Activated CD4-positive, alpha-beta T cell treated with anti-CD3 and anti-CD28 coated beads, Interleukin-2, Interleukin-4, amounts not matched to agents 100 ng/mL and 50 ng/mL, durations not matched to agents 16 hours and 8 hours (primary cell): Measurements from ENCODE around the gene SFTPD.
A peak's percentile ranks its signal among the peaks of the same experiment; 100 is the strongest.

Source experiments
- DNase-seq: peaks from one replicate; pipeline ENCODE4 v3.0.0-alpha.2; 2020; ENCODE audit warnings: low spot score

Gene SFTPD

DNA sequence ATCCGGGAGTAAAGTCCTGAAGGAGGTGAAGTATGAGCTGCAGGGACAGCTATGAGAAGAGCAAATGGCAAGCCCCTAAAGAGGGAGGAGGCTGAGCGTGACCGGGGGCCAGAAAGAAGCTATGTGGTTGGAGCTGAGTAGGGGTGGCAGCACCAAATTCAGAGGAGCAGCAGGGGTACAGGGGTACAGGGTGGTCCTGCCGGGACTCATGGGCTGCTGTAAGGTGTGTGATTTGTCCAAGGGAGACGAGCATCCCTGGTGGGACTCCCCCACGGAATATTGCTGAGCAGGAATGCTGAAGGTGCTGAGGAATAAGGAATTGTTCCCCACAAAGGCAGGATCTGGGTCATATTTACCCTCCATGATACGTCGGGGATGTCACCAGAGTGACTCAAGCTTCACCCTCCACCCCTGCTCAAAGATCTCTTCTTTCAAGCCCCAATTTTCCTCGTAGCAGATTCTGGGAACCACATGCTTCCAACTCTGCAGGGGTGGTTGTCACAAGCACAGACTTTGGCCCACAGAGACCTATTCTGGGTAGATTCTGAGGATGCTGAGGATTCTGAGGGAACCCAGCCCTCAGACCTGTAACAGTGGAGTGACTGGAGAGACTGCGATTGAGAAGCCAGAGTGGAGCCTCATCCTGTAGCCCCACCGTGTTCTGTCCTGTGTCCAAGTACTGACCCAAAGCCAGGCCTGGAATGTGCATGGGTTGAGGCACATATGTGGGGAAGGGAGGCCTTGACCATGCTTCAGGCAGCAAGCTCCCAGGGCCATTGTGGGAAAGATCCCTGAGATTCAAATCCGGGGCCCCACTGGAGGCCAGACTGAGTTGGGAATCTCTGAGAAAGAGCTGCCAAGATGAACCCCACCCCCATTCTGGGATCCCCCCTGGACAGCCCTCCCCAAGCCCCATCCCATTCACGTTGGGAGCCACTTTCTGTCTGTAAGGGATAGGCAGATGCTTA is 4.2 kb downstream of the SFTPD start:
- no peak for DNase-seq

DNA sequence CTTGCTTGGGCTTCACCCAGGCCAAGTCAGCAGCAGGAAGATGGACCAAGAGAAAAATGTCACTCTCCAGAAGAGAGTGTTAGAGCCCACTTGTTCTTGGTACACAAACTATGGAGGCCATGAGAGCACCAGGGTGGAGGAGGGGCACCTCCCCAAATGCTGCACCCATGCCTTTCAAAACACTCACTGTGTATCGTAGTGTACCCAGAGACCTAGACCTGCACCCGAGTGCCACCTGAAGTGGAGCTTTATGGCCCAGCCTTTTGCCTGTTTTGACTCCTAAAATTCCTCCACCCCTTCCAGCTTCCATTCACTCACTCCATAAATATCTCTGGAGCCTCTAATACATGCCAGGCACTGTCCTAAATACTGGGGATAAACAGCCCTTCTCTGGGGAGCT is 5.0 kb downstream of the SFTPD start:
- DNase-seq: no peak

DNA sequence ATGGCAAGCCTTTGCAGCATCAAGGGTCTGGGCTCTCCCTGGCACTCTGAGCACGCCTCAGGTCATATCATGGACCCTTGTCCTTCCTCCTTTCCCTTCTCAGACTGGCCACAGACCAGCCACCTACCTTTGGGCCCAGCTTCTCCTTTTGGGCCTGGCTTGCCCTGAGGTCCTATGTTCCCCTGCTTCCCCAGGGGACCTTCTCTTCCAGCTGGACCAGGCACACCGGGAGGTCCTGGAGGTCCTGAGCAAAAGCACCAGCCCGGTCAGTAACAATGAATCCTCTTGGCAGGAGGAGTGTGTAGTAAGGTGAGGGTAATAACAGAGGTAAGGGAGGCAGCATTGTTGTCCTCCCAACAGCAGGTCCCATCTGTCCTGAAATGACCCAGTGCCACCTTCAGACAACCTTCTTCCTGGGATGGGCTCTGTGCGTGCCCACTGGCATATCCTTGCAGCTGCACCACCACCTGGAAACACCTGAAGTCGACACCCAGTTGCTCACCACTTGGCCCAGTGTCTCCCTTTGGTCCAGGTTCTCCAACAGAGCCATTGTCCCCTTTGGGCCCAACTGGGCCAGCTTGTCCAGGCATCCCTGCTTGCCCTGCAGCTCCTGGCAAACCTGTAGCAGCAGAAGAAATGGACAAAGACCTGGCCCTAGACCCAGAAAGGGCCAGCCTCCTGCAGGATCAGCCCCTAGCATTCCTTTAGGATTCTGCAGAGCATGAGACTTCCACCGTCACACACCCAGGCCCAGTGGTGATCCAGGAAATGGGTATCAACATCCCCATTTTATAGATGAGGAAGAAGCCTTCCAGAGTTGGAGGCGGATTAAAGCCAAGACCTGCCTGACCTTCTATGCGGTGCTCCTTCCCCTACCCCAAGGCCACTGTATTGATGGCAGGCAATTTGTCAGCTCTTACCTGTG is 6.4 kb downstream of the SFTPD start:
- no peak for DNase-seq

DNA sequence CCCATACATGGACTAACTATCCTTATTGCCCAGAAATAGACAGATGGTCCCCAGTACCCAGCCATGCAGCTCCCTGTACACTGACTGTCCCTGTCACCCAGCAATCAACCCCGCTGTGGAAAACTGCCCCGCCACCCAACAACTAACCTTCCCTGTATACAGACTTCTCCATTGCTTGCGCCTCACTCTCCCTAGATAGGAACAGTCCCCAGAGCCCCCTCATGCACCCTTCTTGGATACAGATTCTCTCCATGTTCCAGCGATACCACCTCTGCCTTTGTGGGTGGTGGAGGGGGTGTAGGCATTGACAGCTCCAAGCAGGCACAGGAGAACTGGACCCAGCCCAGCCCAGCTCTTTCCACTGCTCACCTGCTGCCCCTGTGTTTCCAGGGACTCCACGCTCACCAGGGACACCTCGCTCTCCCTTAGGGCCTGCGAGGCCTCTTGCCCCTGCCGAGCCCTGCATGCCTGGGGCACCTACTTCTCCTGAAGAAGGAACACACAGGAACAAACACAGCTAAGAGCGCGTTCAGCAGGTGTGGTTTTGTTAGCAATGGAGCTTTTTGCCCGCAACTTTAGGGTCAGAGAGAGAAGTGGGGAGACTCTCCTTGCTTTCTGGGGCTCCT is 7.2 kb downstream of the SFTPD start:
- DNase-seq: no peak

DNA sequence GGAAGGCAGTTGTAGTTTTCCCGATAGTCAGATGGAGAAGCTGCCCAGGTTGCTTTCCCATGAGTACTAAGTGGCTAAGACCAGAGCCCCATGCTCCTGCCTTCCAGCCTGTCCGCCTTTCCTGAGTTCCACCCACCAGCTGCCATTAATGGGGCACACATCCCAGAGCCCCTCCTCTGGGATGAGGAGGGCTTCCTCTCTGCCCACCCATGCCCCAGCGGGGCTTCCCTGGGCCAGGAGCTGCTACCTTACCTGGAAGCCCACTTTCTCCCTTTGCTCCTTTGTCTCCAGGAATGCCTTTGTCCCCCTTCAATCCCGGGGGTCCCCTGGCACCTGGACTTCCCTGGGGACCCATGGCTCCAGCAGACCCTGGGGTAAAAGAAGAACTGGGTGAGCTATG is 7.8 kb downstream of the SFTPD start:
- no peak for DNase-seq

DNA sequence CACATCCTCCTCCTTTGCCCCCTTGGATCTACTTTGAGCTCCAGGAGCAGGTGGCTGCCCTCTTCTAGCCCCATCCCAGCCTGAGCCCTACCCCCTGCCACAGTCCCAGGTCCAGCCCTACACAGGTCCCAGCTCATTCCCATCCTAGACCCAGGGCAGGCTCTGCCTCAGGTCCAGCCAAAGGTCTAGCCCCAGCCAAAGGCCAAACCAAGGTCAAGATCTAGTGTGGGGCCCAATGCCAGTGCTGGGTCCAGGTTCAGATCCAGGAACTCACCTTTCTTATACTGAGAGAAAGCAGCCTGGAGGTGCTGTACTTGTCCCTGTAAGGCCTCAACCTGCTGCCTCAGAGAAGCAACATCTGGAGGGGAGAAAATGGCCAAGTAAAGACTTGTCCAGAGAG is 8.5 kb downstream of the SFTPD start:
- DNase-seq: no peak

DNA sequence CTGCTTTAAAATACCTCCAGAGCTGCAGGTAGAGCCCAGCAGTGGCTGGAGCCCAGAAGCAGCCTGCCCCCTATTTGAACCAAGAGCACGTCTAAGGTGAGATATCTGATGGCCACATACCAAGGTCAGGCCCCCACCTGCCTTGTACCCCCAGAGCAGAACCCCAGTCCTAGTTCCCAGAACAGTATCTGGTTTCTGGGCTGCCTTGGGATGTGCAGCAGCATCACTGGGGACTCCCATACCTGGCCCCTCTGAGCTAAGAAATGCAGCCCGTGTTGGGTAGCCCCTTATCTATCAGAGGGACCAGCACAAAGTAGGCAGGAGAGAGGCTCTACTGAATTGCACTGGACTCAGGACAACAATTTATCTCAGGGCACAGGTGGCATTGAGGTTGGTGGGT is 8.9 kb downstream of the SFTPD start:
- no peak for DNase-seq

DNA sequence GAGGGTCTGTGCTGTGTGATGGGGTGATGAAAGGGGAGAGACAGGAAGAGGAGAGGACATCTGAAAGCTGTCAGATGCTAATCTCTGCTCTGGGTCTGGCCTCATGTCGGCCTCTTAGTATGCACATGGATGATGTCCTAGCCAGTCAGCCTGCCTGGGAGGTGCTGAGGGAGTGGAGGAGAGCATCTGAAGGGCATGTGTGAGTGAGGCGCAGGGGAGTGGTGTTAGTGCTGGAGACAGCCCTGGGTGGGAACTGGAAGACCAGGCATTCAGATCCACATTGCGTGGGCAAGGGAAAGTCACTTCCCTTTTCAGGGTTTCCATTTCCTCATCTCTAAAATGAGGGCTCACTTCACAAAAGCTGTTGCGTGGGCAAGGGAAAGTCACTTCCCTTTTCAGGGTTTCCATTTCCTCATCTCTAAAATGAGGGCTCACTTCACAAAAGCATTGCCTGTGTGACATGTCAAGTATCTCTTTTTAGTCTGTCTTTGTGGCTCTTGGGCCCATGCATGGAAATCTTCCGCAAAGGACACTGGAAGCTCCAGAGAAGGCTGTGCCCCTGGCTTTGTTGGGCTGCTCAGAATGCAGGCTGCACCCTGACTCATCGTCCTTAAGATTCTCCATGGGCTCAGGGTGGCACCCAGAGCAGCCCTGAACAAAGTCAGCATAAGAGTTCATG is 10.0 kb downstream of the SFTPD start:
- no peak for DNase-seq

DNA sequence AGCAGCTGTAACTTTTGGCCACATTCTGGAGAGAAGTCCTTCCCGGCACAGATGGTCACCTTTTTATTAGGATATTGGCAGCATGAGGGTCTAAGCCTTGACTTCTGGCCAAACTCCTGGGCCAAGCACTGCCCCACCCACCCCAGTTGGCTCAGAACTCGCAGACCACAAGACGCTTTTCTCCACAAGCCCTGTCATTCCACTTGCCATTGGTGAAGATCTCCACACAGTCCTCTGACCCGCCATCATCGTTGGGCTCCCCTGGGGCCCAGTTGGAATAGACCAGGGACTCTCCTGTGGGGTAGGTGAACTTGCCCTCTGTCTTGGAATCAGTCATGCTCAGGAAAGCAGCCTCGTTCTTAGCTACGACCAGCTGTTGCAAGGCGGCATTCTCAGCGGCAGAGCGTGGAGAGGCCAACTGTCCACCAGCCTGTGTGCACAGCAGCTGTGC is 11.2 kb downstream of the SFTPD start:
- DNase-seq: no peak

DNA sequence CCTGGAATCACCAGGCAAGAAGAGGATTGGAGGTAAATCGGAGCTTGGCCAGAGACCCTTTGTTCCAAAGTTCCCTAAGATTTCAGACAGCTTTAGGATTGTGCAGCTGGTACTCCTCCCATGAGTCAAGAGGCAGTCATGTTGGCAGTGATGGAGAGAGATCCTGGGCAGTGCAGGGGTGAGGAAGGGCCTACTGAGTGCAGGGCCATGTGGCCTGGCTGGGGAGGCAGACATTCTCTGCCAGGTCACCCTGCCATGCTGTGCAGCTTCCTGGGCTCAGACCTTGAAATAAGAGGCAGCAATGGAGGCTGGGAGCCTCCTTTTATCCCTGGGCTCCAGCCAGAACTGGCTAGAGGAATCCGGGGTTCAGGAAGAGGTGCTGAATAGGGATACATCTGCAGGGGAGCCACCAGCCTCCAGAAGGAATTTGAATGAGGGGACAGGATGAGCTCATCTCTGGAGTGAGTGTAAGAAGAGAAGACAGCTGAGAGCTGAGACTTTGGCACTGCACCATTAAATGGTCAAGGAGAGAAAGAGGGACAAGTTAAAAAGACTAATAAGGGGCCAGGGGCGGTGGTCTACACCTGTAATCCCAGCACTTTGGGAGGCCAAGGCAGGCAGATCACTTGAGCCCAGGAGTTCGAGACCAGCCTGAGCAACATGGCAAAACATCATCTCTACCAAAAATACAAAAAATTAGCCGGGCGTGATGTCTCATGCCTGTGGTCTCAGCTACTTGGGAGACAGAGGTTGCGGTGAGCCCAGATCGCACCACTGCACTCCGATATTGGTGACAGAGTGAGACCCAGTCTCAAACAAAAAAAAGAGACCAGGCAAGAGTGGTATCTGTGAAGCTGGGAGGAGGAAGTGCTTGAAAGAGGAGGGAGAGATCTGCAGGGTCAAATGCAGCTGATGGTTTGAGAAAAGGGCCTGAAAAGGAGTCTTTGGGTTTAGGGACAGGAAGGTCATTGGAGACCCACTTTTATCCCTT is 12.0 kb downstream of the SFTPD start:
- DNase-seq: no peak

DNA sequence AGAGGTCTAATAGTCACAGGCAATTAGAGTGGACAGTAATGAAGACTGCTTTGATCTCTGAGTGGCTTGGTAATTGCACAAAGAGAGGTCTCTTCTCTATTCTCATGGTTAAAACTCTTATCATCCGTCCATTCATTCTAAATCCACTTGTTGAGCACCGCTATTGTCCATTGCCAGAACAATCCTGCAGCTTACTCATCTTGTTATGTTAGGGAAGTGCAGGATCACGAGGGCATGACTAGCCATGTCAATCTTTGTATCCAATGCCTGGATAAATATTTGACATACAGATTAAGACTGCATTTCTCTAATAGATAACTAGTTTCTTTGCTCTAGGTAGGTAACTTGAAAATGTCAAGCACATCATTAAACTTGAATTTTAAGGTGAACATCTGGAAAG is 14.9 kb downstream of the SFTPD start:
- no peak for DNase-seq

DNA sequence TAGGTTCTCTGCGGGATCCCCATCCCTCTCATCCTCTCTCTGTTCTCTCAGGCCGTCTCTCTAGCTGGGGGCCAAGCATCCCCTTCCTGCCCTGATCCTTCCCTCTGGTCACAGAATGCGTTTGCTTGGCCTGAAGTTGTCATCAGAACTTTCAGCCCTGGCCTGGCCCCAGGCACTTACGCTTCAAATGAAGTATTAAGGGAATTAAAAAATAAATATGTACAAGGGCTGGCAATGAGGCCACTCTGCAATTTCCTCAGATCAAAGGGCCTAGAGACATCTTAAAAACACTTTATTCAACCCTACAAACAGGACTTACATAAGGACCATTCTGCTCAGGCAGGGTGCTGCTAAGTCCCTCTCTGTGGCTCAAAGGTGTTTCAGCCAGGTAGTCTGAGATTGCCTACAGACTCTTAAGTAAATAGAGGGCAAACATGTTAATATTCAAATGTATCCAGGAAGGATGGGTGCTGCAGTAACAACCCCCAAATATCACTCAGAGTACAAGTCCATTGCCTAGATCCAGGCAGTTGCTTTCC is 16.0 kb downstream of the SFTPD start:
- DNase-seq: no peak

DNA sequence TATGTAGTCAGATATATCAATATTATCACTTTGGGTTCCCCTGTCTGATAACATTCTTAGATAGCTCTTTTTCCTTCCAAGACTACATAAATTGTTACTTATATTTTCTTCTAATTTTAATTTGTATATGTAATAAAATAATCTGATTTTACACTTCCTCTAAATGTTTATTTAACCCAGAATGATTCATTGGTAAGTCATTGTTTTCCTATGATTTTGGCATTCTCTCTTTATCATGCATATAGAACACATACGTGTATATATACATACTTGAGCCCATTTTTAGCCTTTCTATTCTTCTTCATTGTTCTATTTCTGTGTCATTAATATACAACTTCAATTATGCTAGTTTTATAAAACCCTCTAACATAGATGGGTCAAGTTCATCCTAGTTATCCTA is 16.6 kb downstream of the SFTPD start:
- DNase-seq: no peak

DNA sequence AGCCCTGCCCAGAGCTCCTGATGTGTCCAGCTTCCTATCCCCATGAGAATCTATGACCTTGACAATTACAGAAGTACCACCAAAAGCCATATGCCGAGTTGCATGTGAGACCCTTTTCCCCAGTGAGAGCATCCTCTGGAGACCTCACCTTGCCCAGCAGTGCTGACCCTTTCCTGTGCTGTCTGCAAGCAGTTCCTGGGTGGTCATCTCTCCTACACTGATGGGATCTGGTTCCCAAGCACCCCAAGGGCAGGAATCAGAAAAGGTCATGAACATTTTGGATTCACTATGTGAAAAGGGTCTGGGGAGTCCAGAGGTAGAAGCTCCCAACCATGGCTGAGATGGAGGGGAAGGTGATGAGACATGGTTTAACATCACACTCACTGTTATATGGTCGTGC is 18.2 kb downstream of the SFTPD start:
- no peak for DNase-seq

DNA sequence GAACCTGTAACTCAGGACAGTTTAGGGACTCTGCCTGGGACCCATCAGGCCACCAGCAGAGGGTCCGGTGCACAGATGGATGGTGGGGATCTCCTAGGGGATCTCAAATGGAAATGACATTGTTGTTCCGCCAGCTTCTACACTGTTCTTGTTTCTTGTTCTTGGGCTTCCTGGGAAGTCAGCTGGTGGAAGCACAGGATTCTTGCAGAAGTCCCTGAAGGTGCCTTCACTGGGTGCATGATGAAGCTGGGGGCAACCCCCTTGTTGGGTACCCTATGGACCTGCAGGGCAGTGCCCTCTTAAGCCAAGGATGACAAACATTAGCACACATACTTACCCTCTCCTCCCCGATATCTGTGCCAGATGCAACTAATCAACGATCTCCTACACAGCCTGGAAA is 18.6 kb downstream of the SFTPD start:
- DNase-seq: no peak

DNA sequence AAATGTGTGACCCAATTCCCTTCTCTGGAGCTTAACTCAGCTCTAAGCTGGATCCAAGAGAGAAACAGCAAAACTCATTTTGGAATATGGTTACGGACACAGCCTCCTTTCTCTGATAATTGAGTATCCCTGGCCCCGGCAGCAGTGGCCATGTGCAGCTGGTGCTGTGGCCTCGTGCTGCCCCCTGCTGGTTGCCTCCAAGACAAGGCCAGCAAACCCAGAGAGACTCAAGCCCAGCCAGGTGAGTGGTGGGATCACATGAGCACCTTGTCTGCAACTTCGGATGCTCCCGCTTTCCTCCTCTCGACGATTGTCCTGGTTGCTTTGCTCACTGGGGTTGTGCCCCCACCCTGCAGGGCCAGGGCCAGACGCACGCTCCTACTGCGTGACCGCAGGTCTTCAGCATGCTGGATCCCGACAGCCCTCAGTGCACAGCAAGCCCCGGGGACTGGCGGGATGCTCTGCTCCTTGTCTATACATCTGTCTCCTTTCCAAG is 19.4 kb downstream of the SFTPD start:
- peak; percentile 77 for DNase-seq

DNA sequence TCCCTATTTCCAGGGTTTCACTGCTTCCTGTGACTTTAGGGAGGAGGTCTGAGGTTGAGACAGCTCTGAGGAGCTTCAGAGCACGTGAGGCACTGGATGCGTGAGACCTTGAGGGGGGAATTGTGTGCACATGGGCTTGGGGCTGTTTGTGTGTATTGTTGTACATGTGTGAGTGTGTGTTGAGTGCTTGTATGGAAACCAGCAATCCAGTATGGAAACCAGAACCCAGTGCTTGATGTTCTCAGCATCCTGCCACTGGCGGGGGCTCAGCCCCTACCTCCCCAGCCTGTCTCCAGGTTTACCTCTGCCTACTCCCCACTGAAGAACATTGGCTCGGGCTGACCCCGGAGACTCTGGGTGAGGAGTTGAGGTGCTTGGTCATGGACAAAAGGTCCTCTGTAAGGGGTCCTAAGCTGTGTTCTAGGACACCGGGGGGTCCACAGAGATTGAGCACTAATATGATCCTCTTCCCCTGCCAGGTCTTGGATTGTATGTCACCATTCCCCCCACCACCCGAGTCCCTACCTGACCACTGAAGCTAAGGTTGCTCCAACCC is 20.8 kb downstream of the SFTPD start:
- DNase-seq: no peak

DNA sequence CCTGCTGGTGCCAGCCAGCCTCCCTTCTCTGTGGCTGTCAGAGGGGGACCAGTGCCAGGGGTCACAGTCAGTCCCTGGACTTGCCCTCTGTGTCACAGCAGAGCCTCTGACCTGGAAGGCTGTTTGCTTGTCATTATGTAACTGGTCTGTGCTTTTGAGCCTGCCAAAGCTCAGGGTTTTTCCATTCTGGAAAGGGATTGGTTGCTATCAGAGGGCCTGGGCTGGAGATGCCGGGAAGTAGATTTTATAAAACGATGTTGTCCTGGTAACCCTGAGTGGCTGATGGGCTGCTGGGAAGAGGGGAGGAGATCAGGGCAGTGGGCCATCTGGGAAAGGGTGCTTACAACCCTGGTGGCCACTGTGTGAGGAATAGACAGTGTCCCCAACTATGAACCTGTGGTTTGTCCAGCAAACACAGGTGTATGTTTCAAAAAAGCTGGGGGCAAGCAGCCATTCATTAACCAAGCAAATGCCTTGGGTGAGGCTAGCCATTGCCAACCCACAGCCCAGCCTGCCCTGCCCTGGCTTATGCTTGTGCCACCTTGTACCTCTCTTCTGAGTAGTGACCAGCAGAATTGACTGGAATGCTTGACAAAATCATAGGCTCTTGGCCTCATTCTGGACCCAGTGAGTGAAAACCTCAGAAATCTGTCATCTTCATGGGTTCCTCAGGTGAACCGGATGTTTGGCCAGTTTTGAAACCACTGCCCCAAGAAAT is 21.6 kb downstream of the SFTPD start:
- DNase-seq: no peak

DNA sequence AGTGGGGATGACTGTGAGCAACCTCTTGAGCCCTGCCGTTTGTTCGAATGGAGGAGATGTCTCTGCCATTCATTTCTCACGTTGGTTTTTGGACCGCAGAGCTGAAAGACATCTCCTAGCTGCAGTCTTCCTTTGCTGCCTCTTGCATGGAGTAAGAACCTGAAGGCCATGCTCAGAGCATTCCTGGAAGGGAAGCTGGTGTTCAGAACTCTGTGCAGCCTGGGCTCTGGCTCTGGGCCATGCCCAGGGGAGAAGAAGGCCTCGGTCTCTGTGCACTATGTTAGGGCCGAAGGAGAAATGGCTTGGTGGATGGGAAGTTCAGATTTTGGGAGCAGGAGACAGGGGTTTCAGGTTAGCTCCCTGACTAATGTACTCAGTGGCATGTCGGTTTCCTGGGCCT is 22.9 kb downstream of the SFTPD start:
- no peak for DNase-seq
